ENCODE data around the gene EVL. TPM values are rescaled to one million over a fixed set of nuclear protein-coding genes. Genes with fewer than 3 reads are reported as not detected.
A peak's percentile ranks its signal among the peaks of the same experiment; 100 is the strongest.

Gene EVL
- total RNA-seq, 1 donor from 2014 or later: 9.1 TPM

DNA sequence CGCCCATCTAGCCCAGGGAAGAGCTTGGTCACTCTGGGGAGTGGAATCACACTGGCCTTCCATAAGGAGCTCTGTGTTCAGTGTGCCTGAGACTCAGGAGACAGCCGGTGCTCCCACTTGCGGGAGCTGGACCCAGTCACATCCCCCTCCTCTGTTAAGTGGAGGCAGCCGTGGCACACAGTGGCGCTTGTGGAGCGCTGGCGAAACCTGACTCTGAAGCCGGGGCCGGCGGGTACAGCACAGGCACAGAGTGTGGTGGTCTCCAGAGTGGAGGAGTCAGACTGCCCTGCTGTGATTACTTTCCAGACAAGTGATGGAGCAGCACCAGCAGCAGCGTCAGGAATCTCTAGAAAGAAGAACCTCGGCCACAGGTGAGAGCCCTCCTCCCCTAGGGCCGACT lies 61.2 kb downstream of the EVL start:
- DNase-seq (ENCODE audit: low read depth in 2 of 2): no peak

DNA sequence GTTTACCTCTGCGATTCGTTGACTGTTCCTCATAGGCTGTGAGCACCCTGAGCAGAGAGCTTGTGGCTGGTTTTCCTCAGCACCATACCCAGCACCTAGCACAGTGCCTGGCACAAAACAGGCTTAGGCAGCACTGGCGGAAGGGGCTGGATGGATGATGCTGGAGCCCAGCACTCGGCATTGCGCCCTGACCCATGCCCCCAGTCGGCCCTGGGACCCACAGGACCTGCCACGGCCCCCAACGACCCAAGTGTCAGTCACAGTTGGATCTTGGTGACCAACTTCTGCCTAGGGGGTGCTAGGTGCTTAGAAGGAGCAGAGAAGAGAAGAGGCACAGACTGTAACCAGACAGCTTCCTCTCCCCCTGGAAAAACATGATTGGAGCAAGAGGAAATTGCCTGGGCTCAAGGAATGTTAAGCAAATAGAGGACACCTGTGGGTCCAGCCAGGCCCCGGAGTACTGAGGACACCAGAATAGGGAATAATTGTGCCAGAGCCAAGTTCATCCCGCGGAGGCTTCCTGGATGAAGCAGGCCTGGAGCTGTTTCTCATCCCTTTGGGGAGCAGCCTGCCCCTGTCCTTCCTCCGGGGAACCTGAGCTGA lies 62.7 kb downstream of the EVL start:
- DNase-seq (ENCODE audit: low read depth in 2 of 2): no peak

DNA sequence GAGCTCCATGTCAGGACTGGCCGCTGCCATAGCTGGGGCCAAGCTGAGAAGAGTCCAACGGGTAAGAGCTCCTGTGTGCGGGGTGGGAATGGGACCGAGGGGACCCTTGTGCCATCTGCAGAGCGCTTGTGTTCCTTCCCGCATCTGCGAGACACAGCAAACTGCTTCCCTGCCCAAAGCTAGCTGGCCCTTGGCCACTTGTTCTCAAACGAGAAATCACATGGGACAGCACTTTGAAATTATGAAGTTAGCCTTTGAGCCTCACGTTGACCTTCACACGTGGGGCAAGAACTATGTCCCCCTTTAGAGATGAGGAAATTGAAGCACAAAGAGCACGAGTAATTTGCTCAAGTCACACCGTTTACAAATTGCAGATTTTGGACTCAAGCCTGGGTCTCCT lies 63.5 kb downstream of the EVL start:
- DNase-seq (ENCODE audit: low read depth in 2 of 2): no peak

DNA sequence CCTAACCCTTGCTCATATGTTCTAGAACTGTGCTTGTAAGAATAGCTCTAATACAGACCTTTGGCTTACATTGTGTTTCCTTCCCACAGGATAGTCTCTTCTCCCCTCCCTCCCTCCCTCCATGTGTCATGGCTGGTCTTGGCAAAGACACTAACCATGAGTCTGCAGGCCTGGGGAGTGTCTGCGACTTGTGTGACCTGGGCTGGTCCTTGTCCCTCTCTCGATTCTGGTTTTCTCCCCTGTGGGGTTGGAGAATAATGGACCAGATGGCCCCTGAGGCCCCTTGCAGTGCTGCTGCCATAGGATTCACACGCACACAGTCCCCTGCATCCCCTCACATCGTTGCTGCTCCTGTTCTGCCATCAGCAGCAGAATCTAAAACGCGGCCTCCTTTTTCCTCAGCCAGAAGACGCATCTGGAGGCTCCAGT lies 64.0 kb downstream of the EVL start:
- DNase-seq (ENCODE audit: low read depth in 2 of 2): peak; percentile 44 to 45

DNA sequence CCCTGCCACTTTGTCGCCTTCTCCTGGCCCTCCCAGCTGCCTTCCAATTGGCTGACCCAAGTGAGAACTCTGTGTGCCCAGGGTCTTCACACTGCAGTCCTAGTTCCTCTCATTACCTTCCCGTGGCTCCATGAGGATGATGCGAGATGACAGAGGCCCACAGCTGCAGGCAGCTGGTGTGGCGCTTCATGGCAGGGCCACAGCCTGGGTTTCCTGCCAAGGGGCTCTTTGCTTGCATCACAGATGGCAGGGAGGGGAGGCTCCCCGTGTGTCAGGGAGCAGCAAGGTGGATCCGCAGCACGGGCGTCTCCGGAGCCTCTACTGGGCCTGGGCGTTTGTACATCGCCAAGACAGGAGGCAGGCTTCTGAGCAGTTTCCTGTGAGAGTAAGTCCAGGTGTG lies 65.3 kb downstream of the EVL start:
- DNase-seq (ENCODE audit: low read depth in 2 of 2): no peak

DNA sequence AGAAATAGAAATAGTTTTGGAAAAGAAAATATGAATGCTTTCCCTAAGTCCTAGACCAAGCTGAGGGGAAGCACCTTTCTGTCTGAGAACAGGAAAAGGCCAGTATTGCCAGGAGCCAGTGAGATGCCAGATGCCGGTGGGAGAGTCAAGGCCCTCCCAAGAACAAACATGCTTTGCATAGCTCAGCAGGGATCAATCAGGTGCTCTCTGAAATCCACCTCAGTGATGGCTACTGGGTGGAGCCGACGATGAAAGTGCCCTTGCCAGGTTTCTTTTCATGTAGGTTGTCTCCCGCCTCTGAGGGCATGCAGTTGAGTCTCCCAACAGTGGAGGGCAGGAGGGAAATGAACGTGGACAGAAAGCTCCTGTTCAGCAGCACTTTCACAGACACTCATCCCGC lies 66.0 kb downstream of the EVL start:
- no peak for DNase-seq (ENCODE audit: low read depth in 2 of 2)

DNA sequence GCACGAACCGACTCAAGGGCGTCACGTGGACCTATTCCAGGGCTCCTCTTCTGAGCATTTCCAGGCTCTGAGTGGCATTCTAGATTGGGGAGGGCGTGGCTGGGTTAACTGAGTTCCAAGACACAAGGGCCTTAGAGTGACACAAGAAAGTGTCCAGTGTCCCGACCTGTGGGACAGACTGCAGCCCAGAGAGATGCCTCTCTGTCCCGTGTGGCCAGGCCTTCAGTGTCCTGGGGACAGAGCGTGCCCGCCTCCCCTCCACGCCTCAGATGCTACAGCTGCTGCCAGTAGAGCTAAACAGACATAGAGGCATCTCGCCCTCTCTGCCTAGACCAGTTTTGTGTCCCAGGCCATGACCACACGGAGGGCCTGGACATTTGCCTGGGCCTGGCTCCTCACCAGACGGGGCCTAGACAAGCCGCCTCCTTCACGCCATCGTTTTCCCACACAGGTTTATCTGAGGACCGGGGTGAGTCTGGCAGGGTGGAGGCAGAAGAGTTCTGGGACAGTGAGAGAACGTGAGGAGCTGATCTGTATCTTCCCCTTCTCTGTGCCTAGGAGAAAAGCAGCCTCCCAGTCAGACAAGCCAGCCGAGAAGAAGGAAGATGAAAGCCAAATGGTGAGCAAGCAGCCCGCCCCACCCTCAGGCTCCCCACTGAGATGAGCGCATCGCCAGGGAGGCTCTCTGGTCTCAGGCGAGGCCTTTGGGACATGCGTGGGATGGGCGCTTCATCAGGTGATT lies 67.1 kb downstream of the EVL start:
- no peak for DNase-seq (ENCODE audit: low read depth in 2 of 2)

DNA sequence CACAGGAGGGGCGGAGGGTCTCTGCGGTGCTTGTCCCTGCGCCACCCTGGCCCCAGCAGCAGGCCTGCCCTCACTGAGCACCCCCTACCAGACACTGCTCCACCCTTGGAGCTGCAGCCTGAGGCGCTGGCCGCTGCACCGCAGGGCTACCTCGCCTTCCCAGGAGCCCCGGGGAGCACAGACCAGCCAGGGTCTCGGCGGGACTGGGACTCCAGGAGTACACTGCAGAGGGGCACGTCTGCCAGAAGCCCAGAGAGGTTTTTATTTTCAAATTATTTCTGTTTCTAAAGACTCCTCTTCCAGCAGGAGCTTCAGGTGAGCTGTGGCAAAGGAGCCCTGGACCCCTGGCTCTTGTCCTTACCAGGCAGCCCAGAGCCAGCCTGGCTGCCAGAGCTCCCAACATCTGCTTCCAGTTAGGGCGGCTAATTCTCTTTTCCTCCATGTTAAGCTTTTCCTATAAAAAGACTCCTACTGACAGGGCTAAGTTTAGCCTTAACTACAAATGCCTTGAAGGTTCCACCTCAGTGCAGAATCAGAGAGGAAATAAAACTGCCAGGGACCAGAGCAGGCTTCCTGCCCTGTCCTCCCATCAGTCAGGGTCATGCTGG lies 67.8 kb downstream of the EVL start:
- DNase-seq (ENCODE audit: low read depth in 2 of 2): no peak

DNA sequence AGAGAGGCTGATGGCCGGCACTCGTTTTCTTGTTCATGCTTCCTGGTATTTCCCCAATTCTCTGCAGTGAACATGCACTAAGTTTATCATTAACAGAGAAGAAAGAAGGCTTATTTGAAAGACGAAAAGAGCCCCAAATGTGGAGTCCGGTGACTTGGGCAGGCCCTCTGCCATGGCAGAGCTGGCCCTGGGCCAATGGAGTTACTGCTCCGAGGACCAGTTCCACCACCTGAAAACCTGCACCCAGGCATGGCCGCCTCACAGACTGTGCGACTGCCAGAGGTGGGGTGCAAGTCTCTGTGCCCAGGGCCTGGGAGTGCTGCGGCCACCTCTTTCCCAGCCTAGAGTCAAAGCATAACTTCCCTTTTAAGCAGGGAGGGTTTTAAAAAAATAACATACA lies 69.4 kb downstream of the EVL start:
- no peak for DNase-seq (ENCODE audit: low read depth in 2 of 2)

DNA sequence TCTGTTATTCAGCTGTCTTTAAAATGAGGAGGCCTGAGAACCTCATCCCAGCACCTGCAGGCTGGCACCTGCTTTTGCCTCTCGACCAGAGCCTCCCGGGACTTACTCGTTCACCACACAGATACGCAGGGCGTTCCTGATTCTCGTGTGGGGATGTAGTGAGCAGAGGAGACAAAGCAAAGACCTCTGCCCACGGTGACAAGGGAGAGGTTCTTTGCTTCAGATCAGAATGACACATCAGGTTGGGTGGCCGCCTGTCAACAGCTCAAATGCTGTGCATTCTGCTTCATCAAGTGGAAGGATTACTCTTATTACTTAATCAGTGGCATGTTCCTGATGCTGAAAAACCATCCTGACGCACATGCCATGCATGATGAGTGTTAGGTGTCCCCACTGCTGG lies 69.9 kb downstream of the EVL start:
- no peak for DNase-seq (ENCODE audit: low read depth in 2 of 2)

DNA sequence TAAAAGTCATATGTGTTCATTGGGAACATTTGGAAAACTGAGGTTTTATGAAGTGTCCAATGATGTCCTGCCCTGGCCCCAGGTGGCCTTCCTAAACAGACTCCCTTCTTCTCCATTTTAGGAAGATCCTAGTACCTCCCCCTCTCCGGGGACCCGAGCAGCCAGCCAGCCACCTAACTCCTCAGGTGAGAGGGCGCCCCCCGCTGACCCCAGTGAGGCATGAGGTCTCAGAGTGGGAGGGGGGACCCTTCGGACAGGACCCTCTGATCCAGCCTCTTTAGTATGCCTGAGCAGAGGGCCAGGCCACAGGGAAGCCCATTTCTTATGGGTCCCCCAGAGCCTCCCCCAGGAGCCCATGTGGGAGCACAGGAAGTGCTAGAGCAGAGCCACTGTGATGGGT lies 70.6 kb downstream of the EVL start:
- no peak for DNase-seq (ENCODE audit: low read depth in 2 of 2)

DNA sequence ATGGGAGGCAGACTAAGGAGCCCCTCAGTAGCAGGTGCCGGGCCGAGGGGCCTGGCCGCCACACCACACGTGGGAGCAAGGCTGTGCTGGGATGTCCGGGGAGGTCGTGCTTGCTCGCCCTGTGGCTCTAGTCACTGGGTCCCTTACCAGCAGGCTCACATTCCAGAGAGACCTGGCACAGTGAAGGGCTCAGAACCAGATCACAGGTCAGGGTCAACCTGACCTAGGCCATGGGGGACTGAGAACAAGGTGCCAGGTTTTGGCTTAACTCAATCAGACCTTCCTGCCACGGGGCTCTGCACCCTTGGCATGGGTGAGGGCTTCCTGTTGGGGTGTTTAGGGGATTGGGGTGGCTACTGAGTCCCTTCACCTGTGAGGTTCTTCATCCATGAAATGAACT lies 72.0 kb downstream of the EVL start:
- DNase-seq (ENCODE audit: low read depth in 2 of 2): no peak

DNA sequence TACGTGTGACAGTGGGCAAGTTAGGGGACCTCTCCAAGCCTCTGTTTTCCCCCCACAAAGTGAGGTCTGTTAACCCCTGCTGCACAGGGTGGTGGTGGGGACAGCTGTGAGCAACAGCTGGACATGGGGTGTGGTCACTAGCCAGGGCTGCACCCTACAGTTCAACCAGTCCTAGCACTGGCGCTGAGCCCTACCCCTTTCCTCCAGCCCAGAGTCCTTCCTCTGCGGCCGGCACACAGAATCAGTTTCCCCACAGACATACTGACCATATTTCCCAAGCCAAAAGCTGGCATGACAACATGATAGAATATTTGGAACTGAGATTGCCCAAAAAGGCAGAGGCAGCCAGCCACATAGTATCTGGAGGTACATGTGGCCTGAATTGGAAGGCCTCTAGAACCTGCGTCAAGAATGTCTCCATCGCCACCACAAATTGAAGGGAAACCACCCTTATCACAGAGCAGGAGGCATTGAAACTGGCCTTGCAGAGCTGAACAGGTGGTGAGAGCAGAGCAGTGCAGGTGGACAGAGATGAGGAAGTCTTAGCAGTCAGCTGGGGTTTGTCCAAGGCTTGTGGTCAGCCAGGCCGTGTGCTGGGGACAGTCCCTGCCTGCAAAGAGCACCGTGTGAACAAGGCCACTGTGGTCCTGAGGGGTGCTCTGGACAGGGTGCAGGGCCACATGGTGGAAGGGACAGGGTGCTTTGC lies 73.0 kb downstream of the EVL start:
- no peak for DNase-seq (ENCODE audit: low read depth in 2 of 2)

DNA sequence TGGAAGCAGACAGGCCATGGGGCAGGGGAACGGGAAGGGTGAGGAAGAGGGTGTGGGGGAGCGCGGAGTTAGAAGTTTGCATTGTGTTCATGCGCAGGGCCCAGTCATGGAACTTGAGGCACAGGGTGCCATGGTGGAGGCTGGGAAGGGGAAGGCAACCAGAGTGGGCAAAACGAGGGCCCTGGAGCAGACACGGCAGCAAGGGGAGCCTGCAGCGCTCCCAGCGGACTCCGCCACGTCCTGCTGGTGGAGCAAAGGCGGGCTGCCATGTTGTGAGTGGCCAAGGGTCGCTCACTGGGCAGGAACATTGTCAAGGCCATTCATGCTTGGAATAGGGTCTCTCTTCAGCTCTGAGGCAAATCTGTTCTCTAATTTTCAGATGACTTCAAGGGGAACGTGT lies 73.7 kb downstream of the EVL start:
- no peak for DNase-seq (ENCODE audit: low read depth in 2 of 2)

DNA sequence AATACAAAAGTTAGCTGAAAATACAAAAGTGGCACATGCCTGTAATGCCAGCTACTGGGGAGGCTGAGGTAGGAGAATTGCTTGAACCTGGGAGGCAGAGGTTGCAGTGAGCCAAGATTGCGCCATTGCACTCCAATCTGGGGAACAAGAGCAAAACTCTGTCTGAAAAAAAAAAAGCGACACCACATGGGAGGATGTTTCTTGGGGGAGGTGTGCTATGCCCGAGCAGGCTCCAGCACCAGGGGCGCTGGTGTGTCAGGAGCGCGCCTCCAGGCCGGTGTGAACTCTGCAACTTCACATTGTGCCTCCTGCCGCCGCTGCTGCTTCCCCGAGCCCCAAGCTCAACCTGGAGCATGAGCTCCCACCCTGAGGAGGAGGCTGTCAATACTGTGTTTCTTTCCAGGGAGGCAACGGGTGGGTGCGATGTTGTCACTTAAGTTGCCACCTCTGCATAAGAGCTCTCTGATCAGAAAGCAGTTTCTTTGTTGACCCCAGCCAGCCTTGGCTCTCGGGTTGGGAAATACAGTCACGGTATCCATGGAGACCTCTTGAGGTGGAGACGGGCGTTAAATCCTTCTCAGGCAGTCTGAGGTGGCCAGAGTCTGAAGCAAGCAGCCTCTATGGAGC lies 75.3 kb downstream of the EVL start:
- DNase-seq (ENCODE audit: low read depth in 2 of 2): peak; percentile 64 to 72

DNA sequence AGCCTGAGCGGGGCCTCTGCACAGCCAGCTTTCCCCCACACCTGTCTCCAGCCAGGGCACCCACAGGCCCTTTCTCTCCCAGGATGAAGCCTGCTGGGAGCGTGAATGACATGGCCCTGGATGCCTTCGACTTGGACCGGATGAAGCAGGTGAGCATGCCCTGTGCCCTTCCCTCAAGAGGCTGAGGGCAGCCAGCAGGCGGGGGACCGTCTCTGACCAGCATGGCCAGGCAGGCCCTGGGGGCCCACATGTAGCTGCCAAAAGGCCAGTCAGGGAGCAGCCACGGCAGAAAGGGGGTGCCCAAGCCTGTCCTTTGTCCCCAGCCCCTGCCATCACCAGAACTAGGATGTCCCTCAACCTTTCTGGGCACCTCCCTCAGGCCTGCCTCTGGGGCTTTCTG lies 75.9 kb downstream of the EVL start:
- DNase-seq (ENCODE audit: low read depth in 2 of 2): no peak

DNA sequence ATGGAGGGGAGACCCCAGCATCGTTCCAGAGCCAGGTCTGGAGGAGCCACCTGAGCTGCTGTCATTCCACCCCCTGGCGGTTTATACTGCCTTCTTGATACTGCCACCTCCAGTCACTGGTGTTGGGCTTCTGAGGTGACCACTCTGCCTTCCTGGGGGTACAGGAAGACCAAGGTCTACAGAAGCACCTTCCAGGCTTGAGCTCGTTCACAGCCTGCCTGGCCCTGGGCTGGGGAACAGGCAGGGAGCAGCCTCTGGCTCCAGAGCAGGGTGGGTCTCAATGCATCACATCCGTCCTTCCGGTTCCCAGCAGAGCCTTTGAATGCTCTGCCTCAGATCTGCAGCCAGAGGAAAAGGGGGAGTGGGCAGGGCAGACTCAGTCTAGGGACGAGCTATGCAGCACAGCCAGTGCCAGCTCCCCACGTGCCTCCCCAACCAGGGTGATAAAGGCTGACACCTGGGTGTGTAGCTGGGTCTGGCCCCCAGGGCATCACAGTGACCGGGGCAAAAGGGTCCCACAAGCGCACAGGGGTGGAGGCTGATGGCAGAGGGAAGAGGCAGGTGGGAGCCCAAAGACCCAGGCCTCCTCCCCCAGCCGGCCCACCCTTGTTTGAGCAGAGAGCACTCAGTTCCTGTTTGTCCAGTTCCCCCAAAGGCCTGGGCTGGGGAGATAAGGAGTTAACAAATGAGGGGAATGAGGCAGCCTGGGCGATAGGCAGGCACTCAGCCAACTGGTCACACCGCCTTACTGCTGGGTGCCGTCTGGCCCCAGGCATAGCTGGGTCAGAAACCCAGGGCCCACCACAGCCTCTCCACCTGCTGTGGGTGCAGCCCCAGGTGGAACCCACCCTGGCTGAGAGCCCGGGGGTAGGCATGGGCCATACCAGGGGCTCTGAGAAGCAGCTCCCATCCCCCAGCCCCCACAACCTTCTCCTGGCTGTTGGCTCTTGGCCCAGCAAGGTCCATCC lies 77.1 kb downstream of the EVL start:
- DNase-seq (ENCODE audit: low read depth in 2 of 2): peak; percentile 88 to 97

DNA sequence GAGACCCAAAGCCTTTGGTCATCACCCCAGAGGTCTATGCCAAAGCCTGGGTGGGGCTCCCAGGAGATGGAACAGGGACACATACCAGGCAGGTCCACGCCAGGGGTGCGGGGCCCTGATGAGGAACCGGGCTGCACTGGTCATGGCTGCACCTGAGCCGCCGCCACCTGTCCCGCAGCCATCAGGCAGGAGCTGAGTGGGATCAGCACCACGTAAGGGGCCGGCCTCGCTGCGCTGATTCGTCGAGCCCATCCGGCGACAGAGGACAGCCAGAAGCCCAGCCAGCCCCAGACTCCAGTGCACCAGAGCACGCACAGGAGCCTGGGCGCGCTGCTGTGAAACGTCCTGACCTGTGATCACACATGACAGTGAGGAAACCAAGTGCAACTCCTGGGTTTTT lies 78.3 kb downstream of the EVL start:
- DNase-seq (ENCODE audit: low read depth in 2 of 2): no peak

DNA sequence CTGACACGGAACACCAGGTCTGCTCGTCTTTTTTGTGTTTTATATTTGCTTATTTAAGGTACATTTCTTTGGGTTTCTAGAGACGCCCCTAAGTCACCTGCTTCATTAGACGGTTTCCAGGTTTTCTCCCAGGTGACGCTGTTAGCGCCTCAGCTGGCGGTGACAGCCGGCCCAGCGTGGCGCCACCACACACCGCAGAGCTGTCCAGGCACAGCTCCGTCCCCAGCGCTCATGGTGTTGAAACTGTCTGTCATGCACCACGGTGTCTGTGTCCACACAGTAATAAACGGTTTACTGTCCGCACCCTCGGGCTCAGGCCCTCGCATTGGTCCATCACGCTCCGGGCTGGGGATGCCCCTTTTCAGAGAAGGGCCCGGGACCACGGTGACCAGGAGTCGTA lies 78.7 kb downstream of the EVL start:
- no peak for DNase-seq (ENCODE audit: low read depth in 2 of 2)

DNA sequence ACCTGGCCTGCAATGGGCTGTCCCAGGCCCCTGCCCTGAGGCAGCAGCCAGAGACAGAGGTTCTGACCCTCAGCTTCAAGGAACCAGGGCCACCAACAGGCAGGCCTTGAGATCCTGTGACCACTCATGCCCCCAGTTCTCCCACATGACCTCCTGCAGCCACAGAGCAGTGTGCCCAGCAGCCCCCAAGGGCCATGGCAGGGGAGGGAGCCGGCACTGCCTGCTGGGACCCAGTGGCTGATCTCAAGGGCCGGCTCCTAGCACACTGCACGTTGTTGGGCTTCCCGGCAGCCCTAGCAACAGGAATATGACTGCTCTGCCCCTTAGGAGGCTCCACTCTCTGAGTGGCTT lies 79.4 kb downstream of the EVL start:
- no peak for DNase-seq (ENCODE audit: low read depth in 2 of 2)

Measured in lung microvascular endothelial cell (primary cell).